MCF 10A (cell line): Measurements from ENCODE around the gene RFC2. TPM values are rescaled to one million over a fixed set of nuclear protein-coding genes. Genes with fewer than 3 reads are reported as not detected.
A peak's percentile ranks its signal among the peaks of the same experiment; 100 is the strongest.
"Not testable (repeated sequence)": the region's sequence is repeated elsewhere in the genome, so short reads cannot be mapped to it uniquely, and the experiment has no call there.

Source experiments
- BruUV-seq: library from RNA; stranded (reverse); fragments of 400-500 nt; replicated peaks from 2 replicates; lab custom pipeline; 2021; lab: Mats Ljungman, UMichigan
- CTCF ChIA-PET: fragments of 300-600 bp; sonication (Branson Sonifier 250); formaldehyde crosslinking; extraction: SDS; loops from one replicate; lab custom pipeline; 2021; ENCODE audit warnings: antibody characterized with exemption, inconsistent platforms; lab: Yijun Ruan, JAX
- POLR2A ChIA-PET: fragments of 300-600, 350-650 bp; sonication (Branson Sonifier 250); formaldehyde crosslinking; extraction: SDS; loops from one replicate; lab custom pipeline; 2020; ENCODE audit warnings: antibody characterized with exemption, inconsistent platforms; lab: Yijun Ruan, JAX
- DNase-seq: peaks from one replicate; pipeline ENCODE4 v3.0.0-alpha.2; 2018; ENCODE audit not compliant: unreplicated experiment
- H3K27ac Mint-ChIP-seq: one replicate; pipeline ENCODE4 v1.8.0; 2022; ENCODE audit warnings: mild to moderate bottlenecking, low read depth, mixed read lengths; ENCODE audit not compliant: unreplicated experiment
- H3K27me3 Mint-ChIP-seq: one replicate; pipeline ENCODE4 v1.8.0; 2022; ENCODE audit warnings: mixed read lengths; ENCODE audit not compliant: insufficient read depth, unreplicated experiment
- H3K36me3 Mint-ChIP-seq: one replicate; pipeline ENCODE4 v1.8.0; 2022; ENCODE audit warnings: mild to moderate bottlenecking, moderate library complexity, mixed read lengths; ENCODE audit not compliant: insufficient read depth, unreplicated experiment
- H3K4me1 Mint-ChIP-seq: one replicate; pipeline ENCODE4 v1.8.0; 2022; ENCODE audit warnings: mixed read lengths; ENCODE audit not compliant: insufficient read depth, unreplicated experiment
- H3K4me3 Mint-ChIP-seq: one replicate; pipeline ENCODE4 v1.8.0; 2022; ENCODE audit warnings: mild to moderate bottlenecking, moderate library complexity, mixed read lengths; ENCODE audit not compliant: unreplicated experiment
- H3K9me3 Mint-ChIP-seq: one replicate; pipeline ENCODE4 v1.8.0; 2022; ENCODE audit warnings: mixed read lengths; ENCODE audit not compliant: unreplicated experiment
- intact Hi-C: fragments of 100-400 bp; cut with micrococcal nuclease; formaldehyde crosslinking; loops from 2 replicates; pipeline ENCODE4 v1.14.1; 2022
- total RNA-seq: library from RNA; stranded (reverse); gene quantifications from 2 replicates; pipeline ENCODE4 v1.2.3, GENCODE V29; 2022
- TF ChIP-seq, protein P1 (sequence below): fragments of 200-600 bp; IDR thresholded peaks from one replicate; pipeline ENCODE4 v1.8.0; 2022; ENCODE audit warnings: antibody characterized with exemption, mild to moderate bottlenecking; ENCODE audit not compliant: unreplicated experiment

RFC2 gene
- total RNA-seq, 1 experiment from 2014 or later, result 35.0 TPM

DNA sequence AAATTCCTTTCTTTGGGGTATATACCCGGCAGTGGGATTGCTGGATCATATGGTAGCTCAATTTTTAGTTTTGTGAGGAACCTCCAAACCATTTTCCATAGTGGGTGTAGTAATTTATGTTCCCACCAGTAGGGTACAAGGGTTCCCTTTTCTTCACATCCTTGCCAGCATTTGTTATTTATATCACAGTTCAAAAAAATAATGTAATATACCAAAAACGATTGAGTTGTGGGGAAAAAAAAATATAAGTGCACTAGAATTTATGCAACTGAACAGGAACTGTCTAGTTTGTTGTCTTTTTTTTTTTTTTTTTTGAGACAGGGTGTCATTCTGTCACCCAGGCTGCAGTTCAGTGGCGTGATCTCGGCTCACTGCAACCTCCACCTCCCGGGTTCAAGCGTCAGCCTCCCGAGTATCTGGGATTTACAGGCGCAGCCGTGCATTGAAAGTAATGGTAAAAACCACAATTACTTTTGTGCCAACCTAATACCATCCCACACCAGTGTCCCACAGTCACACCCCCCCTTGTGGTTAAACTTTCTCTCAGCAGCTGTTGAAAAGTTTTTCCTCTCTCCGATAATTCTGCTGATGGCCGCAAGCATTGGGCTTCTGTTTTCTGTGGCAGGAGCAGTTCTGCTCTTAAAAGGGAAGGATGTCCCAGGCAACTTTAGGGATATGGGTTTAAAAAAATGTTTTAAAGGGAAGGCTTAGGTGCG, 51.2 kb downstream of the RFC2 start:
- intact Hi-C loops, result loop anchor here (1.0 kb wide), 1 partner anchor 337 kb away; no protein-coding TSS in a partner anchor
- peak; percentile 70 for DNase-seq
- ChIA-PET CTCF (interaction anchor here (0.5 to 12.7 kb wide), 13 partner anchors 12 to 545 kb away, joined by 3 to 217 read pairs (median 3); partner anchors contain the start of gene RFC2), POLR2A (interaction anchor here (0.6 kb wide), 1 partner anchor 586 kb away, joined by 4 read pairs; no protein-coding TSS in a partner anchor)
- Mint-ChIP-seq H3K9me3 (no peaks in the 10 kb centered on the region), H3K36me3 (peaks cover 12% of the 10 kb centered on the region), H3K27ac (no peak overlapping the region), H3K4me3 (no peak overlapping the region), H3K27me3 (no peaks in the 10 kb centered on the region), H3K4me1 (no peaks in the 10 kb centered on the region)
- TF ChIP-seq, protein P1, sequence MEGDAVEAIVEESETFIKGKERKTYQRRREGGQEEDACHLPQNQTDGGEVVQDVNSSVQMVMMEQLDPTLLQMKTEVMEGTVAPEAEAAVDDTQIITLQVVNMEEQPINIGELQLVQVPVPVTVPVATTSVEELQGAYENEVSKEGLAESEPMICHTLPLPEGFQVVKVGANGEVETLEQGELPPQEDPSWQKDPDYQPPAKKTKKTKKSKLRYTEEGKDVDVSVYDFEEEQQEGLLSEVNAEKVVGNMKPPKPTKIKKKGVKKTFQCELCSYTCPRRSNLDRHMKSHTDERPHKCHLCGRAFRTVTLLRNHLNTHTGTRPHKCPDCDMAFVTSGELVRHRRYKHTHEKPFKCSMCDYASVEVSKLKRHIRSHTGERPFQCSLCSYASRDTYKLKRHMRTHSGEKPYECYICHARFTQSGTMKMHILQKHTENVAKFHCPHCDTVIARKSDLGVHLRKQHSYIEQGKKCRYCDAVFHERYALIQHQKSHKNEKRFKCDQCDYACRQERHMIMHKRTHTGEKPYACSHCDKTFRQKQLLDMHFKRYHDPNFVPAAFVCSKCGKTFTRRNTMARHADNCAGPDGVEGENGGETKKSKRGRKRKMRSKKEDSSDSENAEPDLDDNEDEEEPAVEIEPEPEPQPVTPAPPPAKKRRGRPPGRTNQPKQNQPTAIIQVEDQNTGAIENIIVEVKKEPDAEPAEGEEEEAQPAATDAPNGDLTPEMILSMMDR, result peak; percentile 53
- no TSS peak for BruUV-seq

DNA sequence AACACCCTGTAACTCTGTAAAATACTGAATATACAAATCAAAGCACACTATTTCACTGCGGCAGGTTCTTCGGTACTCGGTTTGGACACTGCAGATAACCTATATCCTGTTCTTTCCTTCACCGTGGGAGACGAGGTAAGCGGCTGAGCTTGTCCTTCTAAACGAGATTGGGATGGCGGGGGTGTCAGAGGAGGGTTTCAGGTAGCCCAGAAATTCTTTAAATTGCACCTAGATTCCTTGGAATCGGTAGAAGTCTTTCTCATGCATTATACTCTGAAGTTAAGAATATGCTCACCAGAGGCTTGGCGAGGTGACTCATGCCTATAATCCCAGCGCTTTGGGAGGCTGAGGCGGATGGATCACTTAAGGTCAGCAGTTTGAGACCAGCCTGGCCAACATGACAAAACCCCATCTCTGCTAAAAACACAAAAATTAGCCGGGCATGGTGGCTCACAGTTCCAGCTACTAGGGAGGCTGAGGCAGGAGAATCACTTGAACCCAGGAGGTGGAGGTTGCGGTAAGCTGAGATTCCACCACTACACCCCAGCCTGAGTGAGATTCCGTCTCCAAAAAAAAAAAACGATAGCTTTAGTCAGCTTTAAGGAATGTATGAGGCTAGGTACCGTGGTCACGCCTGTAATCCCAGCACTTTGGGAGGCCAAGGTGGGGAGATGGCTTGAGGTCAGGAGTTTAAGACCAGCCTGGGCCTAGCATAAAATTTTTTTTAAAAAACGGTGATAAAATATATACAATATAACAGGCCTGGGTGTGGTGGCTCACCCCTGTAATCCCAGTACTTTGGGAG, 54.4 kb downstream of the RFC2 start:
- no TSS peak for BruUV-seq
- TF ChIP-seq, protein P1, result no peak
- Mint-ChIP-seq H3K4me3 (no peak overlapping the region), H3K27ac (no peak overlapping the region), H3K36me3 (peaks cover 45% of the 10 kb centered on the region), H3K9me3 (no peaks in the 10 kb centered on the region), H3K4me1 (no peaks in the 10 kb centered on the region), H3K27me3 (no peaks in the 10 kb centered on the region)
- POLR2A ChIA-PET, result interaction anchor here (0.7 to 2.5 kb wide), 3 partner anchors 11 to 443 kb away, joined by 3 to 10 read pairs (median 4); partner anchors contain the start of gene EIF4H
- CTCF ChIA-PET, result interaction anchor here (0.6 to 1.5 kb wide), 11 partner anchors 10 to 201 kb away, joined by 3 to 6 read pairs (median 3); no protein-coding TSS in a partner anchor
- DNase-seq, result peak; percentile 46
- intact Hi-C loops, result no loop called here

DNA sequence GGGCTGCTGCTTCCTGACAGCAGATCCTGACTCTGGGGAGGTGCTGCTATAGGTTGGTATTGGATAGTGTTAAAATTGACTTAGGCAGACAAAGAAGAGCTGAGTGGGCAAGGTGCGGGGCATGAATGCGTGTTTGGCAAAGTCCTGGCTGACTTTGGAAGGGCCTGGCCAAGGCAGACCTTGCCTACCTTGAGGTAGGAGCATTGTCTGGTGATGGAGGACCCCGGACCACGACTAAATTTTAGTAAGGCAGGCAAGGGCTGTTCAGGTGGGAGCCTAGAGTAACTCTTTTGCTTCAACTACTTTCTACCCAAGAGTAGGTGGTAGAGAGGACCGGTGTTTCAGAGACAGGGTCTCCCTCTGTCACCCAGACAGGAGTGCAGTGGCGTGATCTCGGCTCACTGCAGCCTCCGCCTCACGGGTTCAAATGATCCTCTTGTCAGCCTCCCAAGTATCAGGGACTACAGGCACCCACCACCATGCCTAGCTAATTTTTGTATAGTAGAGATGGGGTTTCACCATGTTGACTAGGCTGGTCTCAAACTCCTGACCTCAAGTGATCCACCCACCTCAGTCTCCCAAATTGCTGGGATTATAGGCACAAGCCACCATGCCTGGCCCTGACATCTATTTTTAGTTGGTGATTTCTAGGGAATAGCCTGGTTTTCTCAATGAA, 56.6 kb downstream of the RFC2 start:
- CTCF ChIA-PET, result interaction anchor here (1.0 to 1.4 kb wide), 5 partner anchors 8 to 208 kb away, joined by 3 to 7 read pairs (median 5); no protein-coding TSS in a partner anchor
- H3K36me3 Mint-ChIP-seq, result peaks cover 66% of the 10 kb centered on the region
- POLR2A ChIA-PET, result interaction anchor here (0.9 to 1.6 kb wide), 4 partner anchors 20 to 24 kb away, joined by 3 to 6 read pairs (median 4); partner anchors contain the start of gene EIF4H
- H3K4me1 Mint-ChIP-seq, result no peaks in the 10 kb centered on the region
- no TSS peak for BruUV-seq
- TF ChIP-seq, protein P1, result no peak
- no peaks in the 10 kb centered on the region for H3K27me3 Mint-ChIP-seq
- DNase-seq, result no peak
- no peak overlapping the region for H3K4me3 Mint-ChIP-seq
- H3K9me3 Mint-ChIP-seq, result no peaks in the 10 kb centered on the region
- intact Hi-C loops, result no loop called here
- no peak overlapping the region for H3K27ac Mint-ChIP-seq

DNA sequence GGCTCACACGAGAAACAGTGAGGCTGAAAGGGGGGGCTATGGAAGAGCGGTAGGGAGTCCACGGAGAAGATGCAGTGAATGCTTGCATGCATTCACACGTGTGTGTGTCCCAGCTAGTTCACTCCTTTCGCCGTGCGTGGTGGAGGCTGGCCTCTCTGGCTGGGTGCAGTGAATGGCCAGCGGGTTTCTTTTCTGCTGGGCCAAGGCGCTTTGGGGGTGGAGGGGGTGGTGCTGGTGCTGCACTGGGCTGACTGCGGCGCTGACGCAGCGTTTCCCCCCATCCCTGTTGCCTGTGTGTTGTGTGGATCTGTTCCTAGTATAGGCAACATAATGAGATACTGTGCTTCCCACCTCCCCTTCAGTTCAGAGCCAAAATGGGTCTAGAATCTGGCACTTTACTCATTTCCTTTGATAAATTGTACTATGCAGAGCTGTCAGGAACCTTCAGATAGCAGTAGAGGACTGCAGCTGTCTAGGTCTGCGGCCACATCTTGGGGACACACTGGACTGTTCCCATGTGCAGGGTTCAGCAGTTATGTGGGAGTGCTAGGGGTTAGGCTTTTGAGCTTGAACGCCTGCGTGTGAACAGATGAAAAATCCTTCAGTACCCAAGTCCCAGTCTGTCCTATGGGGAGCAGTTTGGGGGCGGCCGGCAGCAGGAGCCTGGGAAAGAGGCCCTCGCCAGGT, 58.1 kb downstream of the RFC2 start:
- H3K4me1 Mint-ChIP-seq, CTCF ChIA-PET, H3K27me3 Mint-ChIP-seq, H3K9me3 Mint-ChIP-seq, H3K4me3 Mint-ChIP-seq, BruUV-seq, intact Hi-C loops, DNase-seq, H3K27ac Mint-ChIP-seq: not testable (repeated sequence)
- peaks cover 81% of the 10 kb centered on the region for H3K36me3 Mint-ChIP-seq
- POLR2A ChIA-PET, result interaction anchor here (1.2 kb wide), 1 partner anchor 23 kb away, joined by 4 read pairs; the partner anchor contains the start of gene EIF4H

DNA sequence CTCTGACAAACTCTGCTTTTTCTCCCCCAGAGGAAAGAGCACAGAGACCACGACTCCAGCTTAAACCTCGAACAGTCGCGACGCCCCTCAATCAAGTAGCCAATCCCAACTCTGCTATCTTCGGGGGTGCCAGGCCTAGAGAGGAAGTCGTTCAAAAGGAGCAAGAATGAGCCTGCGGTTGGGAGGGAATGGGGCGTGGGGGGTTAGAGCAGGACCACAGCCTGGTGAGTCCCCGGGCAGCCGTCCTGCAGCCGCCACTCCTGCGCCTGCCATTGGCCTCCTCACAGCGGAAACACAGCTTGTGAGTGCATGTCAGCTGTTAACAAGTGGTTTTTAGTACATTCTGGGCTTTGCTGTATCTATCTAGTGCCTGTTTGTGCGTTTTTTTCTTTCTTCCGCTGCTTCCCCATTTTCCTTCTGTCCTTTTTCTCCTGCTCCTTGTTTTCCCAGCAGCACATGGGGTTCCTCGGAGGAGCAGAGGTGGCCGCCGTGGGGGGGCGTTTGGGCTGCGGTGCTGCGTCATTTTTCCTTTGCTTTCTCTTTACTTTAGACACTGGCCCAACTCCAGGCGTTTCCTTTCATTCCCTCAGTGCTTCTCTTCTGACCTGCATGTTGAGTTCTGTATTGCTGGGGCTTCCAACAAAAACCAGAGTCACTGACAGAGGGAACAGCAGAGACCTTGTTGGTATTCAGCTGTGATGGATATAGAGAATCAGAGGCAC, 58.9 kb downstream of the RFC2 start:
- H3K36me3 Mint-ChIP-seq, result peaks cover 89% of the 10 kb centered on the region
- H3K9me3 Mint-ChIP-seq, DNase-seq, H3K4me1 Mint-ChIP-seq, H3K27me3 Mint-ChIP-seq, intact Hi-C loops, H3K4me3 Mint-ChIP-seq, BruUV-seq, H3K27ac Mint-ChIP-seq, POLR2A ChIA-PET: not testable (repeated sequence)
- CTCF ChIA-PET, result interaction anchor here (2.2 kb wide), 2 partner anchors 11 to 12 kb away, joined by 9 to 23 read pairs; no protein-coding TSS in a partner anchor
